ENCODE measurements around the gene SNTG2. TPM values are rescaled to one million over a fixed set of nuclear protein-coding genes. Genes with fewer than 3 reads are reported as not detected.
A peak's percentile ranks its signal among the peaks of the same experiment; 100 is the strongest.

The SNTG2 gene
- total RNA-seq, 1 experiment from 2014 or later: 20.5 TPM

DNA sequence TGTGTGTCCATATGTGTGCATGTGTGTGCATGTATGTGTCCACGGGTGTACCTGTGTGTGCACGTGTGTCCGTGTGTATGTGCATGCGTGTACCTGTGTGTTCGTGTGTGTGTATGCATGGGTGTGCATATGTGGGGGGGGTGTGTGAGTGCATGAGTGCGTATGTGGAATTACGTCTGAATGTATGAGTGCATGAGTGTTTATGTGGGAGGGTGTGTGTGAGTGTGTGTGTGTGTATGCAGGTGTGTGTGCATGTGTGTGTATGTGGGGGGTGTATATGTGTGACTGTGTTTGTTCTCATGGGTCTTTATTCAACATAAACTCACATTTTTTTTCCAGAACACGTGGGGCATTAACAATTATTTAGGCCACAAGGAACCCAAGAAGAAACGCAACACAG is 208.4 kb downstream of the SNTG2 start (continued):
- TF ChIP-seq, protein P1, sequence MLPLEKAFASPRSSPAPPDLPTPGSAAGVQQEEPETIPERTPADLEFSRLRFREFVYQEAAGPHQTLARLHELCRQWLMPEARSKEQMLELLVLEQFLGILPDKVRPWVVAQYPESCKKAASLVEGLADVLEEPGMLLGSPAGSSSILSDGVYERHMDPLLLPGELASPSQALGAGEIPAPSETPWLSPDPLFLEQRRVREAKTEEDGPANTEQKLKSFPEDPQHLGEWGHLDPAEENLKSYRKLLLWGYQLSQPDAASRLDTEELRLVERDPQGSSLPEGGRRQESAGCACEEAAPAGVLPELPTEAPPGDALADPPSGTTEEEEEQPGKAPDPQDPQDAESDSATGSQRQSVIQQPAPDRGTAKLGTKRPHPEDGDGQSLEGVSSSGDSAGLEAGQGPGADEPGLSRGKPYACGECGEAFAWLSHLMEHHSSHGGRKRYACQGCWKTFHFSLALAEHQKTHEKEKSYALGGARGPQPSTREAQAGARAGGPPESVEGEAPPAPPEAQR (CRISPR knock-in tag; IDR thresholded peaks at IDR 0.05): no peak
- no peak for TF ChIP-seq ZNF671 (CRISPR knock-in tag; IDR thresholded peaks at IDR 0.05)
- TF ChIP-seq, protein P2, sequence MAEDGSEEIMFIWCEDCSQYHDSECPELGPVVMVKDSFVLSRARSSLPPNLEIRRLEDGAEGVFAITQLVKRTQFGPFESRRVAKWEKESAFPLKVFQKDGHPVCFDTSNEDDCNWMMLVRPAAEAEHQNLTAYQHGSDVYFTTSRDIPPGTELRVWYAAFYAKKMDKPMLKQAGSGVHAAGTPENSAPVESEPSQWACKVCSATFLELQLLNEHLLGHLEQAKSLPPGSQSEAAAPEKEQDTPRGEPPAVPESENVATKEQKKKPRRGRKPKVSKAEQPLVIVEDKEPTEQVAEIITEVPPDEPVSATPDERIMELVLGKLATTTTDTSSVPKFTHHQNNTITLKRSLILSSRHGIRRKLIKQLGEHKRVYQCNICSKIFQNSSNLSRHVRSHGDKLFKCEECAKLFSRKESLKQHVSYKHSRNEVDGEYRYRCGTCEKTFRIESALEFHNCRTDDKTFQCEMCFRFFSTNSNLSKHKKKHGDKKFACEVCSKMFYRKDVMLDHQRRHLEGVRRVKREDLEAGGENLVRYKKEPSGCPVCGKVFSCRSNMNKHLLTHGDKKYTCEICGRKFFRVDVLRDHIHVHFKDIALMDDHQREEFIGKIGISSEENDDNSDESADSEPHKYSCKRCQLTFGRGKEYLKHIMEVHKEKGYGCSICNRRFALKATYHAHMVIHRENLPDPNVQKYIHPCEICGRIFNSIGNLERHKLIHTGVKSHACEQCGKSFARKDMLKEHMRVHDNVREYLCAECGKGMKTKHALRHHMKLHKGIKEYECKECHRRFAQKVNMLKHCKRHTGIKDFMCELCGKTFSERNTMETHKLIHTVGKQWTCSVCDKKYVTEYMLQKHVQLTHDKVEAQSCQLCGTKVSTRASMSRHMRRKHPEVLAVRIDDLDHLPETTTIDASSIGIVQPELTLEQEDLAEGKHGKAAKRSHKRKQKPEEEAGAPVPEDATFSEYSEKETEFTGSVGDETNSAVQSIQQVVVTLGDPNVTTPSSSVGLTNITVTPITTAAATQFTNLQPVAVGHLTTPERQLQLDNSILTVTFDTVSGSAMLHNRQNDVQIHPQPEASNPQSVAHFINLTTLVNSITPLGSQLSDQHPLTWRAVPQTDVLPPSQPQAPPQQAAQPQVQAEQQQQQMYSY (CRISPR knock-in tag; IDR thresholded peaks at IDR 0.05): no peak

- H3K9me3 Mint-ChIP-seq: peaks cover 42% of the 10 kb centered on the region
- DNase-seq (ENCODE audit: low spot score) (no peak), ATAC-seq (no peak)
- TF ChIP-seq ZNF396 (CRISPR knock-in tag; IDR thresholded peaks at IDR 0.05; ENCODE audit: borderline replicate concordance) (no peak), FOXP4 (CRISPR knock-in tag; IDR thresholded peaks at IDR 0.05) (no peak), NR1H2 (CRISPR knock-in tag; IDR thresholded peaks at IDR 0.05) (no peak)
- ChIA-PET CTCF (no interaction called here), POLR2A (no interaction called here)
- no peaks in the 10 kb centered on the region for H3K4me1 Mint-ChIP-seq
- no peak overlapping the region for H3K27ac Mint-ChIP-seq
- H3K4me3 Mint-ChIP-seq: no peak overlapping the region
- peaks cover 60% of the 10 kb centered on the region for H3K36me3 Mint-ChIP-seq
- no peaks in the 10 kb centered on the region for H3K27me3 Mint-ChIP-seq (ENCODE audit: low read depth)
These were observed 211.6 kb downstream of the SNTG2 start for GRCh38 chr2:1162246-1162645.

GRCh38 chr2:1162768-1163584 is 212.3 kb downstream of the SNTG2 start:
- TF ChIP-seq GRHL2 (CRISPR knock-in tag; IDR thresholded peaks at IDR 0.05; ENCODE audit: insufficient replicate concordance, severe bottlenecking): no peak
- TF ChIP-seq ETV6 (CRISPR knock-in tag; IDR thresholded peaks at IDR 0.05): peak; percentile 51; the same call in 1 of the 2 replicates
- TF ChIP-seq, protein P3, sequence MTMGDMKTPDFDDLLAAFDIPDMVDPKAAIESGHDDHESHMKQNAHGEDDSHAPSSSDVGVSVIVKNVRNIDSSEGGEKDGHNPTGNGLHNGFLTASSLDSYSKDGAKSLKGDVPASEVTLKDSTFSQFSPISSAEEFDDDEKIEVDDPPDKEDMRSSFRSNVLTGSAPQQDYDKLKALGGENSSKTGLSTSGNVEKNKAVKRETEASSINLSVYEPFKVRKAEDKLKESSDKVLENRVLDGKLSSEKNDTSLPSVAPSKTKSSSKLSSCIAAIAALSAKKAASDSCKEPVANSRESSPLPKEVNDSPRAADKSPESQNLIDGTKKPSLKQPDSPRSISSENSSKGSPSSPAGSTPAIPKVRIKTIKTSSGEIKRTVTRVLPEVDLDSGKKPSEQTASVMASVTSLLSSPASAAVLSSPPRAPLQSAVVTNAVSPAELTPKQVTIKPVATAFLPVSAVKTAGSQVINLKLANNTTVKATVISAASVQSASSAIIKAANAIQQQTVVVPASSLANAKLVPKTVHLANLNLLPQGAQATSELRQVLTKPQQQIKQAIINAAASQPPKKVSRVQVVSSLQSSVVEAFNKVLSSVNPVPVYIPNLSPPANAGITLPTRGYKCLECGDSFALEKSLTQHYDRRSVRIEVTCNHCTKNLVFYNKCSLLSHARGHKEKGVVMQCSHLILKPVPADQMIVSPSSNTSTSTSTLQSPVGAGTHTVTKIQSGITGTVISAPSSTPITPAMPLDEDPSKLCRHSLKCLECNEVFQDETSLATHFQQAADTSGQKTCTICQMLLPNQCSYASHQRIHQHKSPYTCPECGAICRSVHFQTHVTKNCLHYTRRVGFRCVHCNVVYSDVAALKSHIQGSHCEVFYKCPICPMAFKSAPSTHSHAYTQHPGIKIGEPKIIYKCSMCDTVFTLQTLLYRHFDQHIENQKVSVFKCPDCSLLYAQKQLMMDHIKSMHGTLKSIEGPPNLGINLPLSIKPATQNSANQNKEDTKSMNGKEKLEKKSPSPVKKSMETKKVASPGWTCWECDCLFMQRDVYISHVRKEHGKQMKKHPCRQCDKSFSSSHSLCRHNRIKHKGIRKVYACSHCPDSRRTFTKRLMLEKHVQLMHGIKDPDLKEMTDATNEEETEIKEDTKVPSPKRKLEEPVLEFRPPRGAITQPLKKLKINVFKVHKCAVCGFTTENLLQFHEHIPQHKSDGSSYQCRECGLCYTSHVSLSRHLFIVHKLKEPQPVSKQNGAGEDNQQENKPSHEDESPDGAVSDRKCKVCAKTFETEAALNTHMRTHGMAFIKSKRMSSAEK (CRISPR knock-in tag; IDR thresholded peaks at IDR 0.05; ENCODE audit: borderline replicate concordance): no peak
- TF ChIP-seq ZNF396 (CRISPR knock-in tag; IDR thresholded peaks at IDR 0.05; ENCODE audit: borderline replicate concordance): no peak
- no peak for TF ChIP-seq TCF7 (CRISPR knock-in tag; IDR thresholded peaks at IDR 0.05; ENCODE audit: low read depth)
- TF ChIP-seq ZNF671 (CRISPR knock-in tag; IDR thresholded peaks at IDR 0.05): no peak
- CTCF ChIA-PET: no interaction called here
- H3K4me1 Mint-ChIP-seq: no peaks in the 10 kb centered on the region
- no peaks in the 10 kb centered on the region for H3K27me3 Mint-ChIP-seq (ENCODE audit: low read depth)
- DNase-seq (ENCODE audit: low spot score) (no peak), ATAC-seq (no peak)
- peaks cover 60% of the 10 kb centered on the region for H3K36me3 Mint-ChIP-seq
- no peak overlapping the region for H3K4me3 Mint-ChIP-seq
- H3K9me3 Mint-ChIP-seq: peaks cover 42% of the 10 kb centered on the region
- POLR2A ChIA-PET: no interaction called here
- peak overlapping the region; percentile 64; the same call in 1 of the 2 replicates for H3K27ac Mint-ChIP-seq
